Neutrophil (primary cell): ENCODE results near the gene KRT84.

Experiments used
- H3K27ac ChIP-seq: fragments of 200-600 bp; sonication (generic); 2 replicates; pipeline ENCODE4 v1.5.1; 2016; ENCODE audit warnings: mild to moderate bottlenecking, moderate library complexity
- H3K27me3 ChIP-seq: fragments of 200-600 bp; sonication (generic); 2 replicates; pipeline ENCODE4 v1.6.0; 2016; ENCODE audit warnings: mild to moderate bottlenecking
- H3K36me3 ChIP-seq: fragments of 200-600 bp; sonication (generic); 2 replicates; pipeline ENCODE4 v1.5.1; 2017
- H3K4me1 ChIP-seq, 2 experiments: fragments of 200-600 bp in 1 of 2; sonication (generic) in 1 of 2; 1 replicate in 1 of 2; 2 replicates in 1 of 2; pipeline versions ENCODE4 v1.5.1 to v1.6.1; 2013 to 2016; ENCODE audit warnings: low read depth in 1 of 2, low read length in 1 of 2, mild to moderate bottlenecking in 1 of 2, moderate library complexity in 1 of 2; ENCODE audit not compliant: control insufficient read depth in 1 of 2, insufficient read depth in 1 of 2
- H3K4me3 ChIP-seq, 2 experiments: fragments of 200-600 bp in 1 of 2; sonication (generic) in 1 of 2; 1 replicate in 1 of 2; 2 replicates in 1 of 2; pipeline ENCODE4 v1.5.1; 2013 to 2016; ENCODE audit warnings: low read depth in 1 of 2, low read length in 1 of 2, mild to moderate bottlenecking in 1 of 2, moderate library complexity in 1 of 2
- H3K9me3 ChIP-seq: fragments of 200-600 bp; sonication (generic); 2 replicates; pipeline ENCODE4 v1.5.1; 2016
- CTCF ChIP-seq: fragments of 200-600 bp; sonication (generic); IDR thresholded peaks from 2 replicates; pipeline ENCODE4 v1.5.1; 2016; ENCODE audit warnings: antibody characterized with exemption

KRT84 gene

GRCh38 chr12:52402377-52402776 lies 16.9 kb upstream of the KRT84 start:
- H3K27ac ChIP-seq: no peak overlapping the region
- H3K4me3 ChIP-seq: no peak overlapping the region
- TF ChIP-seq CTCF: no peak
- H3K27me3 ChIP-seq: peaks cover 7% of the 10 kb centered on the region
- no peaks in the 10 kb centered on the region for H3K36me3 ChIP-seq
- H3K9me3 ChIP-seq: no peaks in the 10 kb centered on the region
- H3K4me1 ChIP-seq: no peaks in the 10 kb centered on the region

GRCh38 chr12:52401926-52402325 lies 16.5 kb upstream of the KRT84 start:
- Histone ChIP-seq H3K27me3 (peaks cover 11% of the 10 kb centered on the region), H3K9me3 (no peaks in the 10 kb centered on the region), H3K4me3 (no peak overlapping the region), H3K4me1 (no peaks in the 10 kb centered on the region), H3K36me3 (no peaks in the 10 kb centered on the region), H3K27ac (no peak overlapping the region)
- no peak for TF ChIP-seq CTCF

- Histone ChIP-seq H3K4me3 (no peak overlapping the region), H3K4me1 (no peaks in the 10 kb centered on the region), H3K9me3 (no peaks in the 10 kb centered on the region), H3K27ac (no peak overlapping the region), H3K27me3 (peaks cover 14% of the 10 kb centered on the region), H3K36me3 (no peaks in the 10 kb centered on the region)
- TF ChIP-seq CTCF: no peak
Observed at GRCh38 chr12:52401526-52401925, 16.1 kb upstream of the KRT84 start.

- H3K36me3 ChIP-seq: no peaks in the 10 kb centered on the region
- no peak for TF ChIP-seq CTCF
- H3K4me3 ChIP-seq: no peak overlapping the region
- H3K27ac ChIP-seq: no peak overlapping the region
- no peaks in the 10 kb centered on the region for H3K9me3 ChIP-seq
- H3K27me3 ChIP-seq: peaks cover 19% of the 10 kb centered on the region
- no peaks in the 10 kb centered on the region for H3K4me1 ChIP-seq
Observed at GRCh38 chr12:52400906-52401305, 15.5 kb upstream of the KRT84 start.

GRCh38 chr12:52399756-52400155 lies 14.3 kb upstream of the KRT84 start:
- Histone ChIP-seq H3K27me3 (peaks cover 19% of the 10 kb centered on the region), H3K36me3 (no peaks in the 10 kb centered on the region), H3K9me3 (no peaks in the 10 kb centered on the region), H3K27ac (no peak overlapping the region), H3K4me3 (no peak overlapping the region), H3K4me1 (no peaks in the 10 kb centered on the region)
- no peak for TF ChIP-seq CTCF

- H3K27ac ChIP-seq: no peak overlapping the region
- no peaks in the 10 kb centered on the region for H3K9me3 ChIP-seq
- peaks cover 19% of the 10 kb centered on the region for H3K27me3 ChIP-seq
- no peaks in the 10 kb centered on the region for H3K36me3 ChIP-seq
- no peak overlapping the region for H3K4me3 ChIP-seq
- no peaks in the 10 kb centered on the region for H3K4me1 ChIP-seq
- no peak for TF ChIP-seq CTCF
Observed at GRCh38 chr12:52398176-52398575, 12.7 kb upstream of the KRT84 start.
